KMS-11 (cell line): ENCODE results near the gene ENKD1.

Source experiments
- H2AFZ ChIP-seq: fragments of 200-600 bp; sonication (generic); 2 replicates; pipeline ENCODE4 v1.6.1; 2016; ENCODE audit warnings: antibody characterized with exemption, mixed run types, low read depth
- H3K27ac ChIP-seq: fragments of 200-600 bp; sonication (generic); 2 replicates; pipeline ENCODE4 v1.6.1; 2016; ENCODE audit warnings: mild to moderate bottlenecking, mixed run types
- H3K27me3 ChIP-seq: fragments of 200-600 bp; sonication (generic); 2 replicates; pipeline ENCODE4 v1.6.1; 2017; ENCODE audit warnings: mild to moderate bottlenecking, low read depth, mixed run types, moderate library complexity; ENCODE audit not compliant: insufficient read depth
- H3K36me3 ChIP-seq: fragments of 200-600 bp; sonication (generic); 2 replicates; pipeline ENCODE4 v1.6.1; 2017; ENCODE audit warnings: mild to moderate bottlenecking, mixed run types; ENCODE audit not compliant: insufficient read depth
- H3K4me1 ChIP-seq: fragments of 200-600 bp; sonication (generic); 2 replicates; pipeline ENCODE4 v1.6.1; 2016; ENCODE audit warnings: mild to moderate bottlenecking, low read depth, mixed run types; ENCODE audit not compliant: poor library complexity, severe bottlenecking
- H3K4me2 ChIP-seq: fragments of 200-600 bp; sonication (generic); 2 replicates; pipeline ENCODE4 v1.7.0; 2016; ENCODE audit warnings: mild to moderate bottlenecking, mixed run types
- H3K4me3 ChIP-seq: fragments of 200-600 bp; sonication (generic); IDR thresholded peaks from 2 replicates; pipeline ENCODE4 v1.6.1; 2017; ENCODE audit warnings: low read depth, low read length, mixed read lengths; ENCODE audit not compliant: insufficient read depth
- H3K79me2 ChIP-seq: fragments of 200-600 bp; sonication (generic); 2 replicates; pipeline ENCODE4 v1.6.1; 2016; ENCODE audit warnings: low read depth, mixed run types; ENCODE audit not compliant: insufficient read depth
- H3K9ac ChIP-seq: fragments of 200-600 bp; sonication (generic); 2 replicates; pipeline ENCODE4 v1.6.1; 2016; ENCODE audit warnings: mild to moderate bottlenecking, mixed run types
- H4K20me1 ChIP-seq: fragments of 200-600 bp; sonication (generic); 2 replicates; pipeline ENCODE4 v1.6.1; 2016; ENCODE audit warnings: mild to moderate bottlenecking, mixed run types; ENCODE audit not compliant: insufficient read depth
- CTCF ChIP-seq: fragments of 200-600 bp; sonication (generic); conservative IDR thresholded peaks from 2 replicates; pipeline ENCODE4 v1.6.1; 2017; ENCODE audit warnings: low read depth, mild to moderate bottlenecking, antibody characterized with exemption, low read length, moderate library complexity, mixed read lengths

ENKD1 gene

GRCh38 chr16:67710607-67711006, 44.1 kb upstream of the ENKD1 start:
- TF ChIP-seq CTCF = no peak
- Histone ChIP-seq H3K36me3 (no peaks in the 10 kb centered on the region), H3K4me3 (no peak overlapping the region), H3K27ac (no peak overlapping the region), H2AFZ (no peak overlapping the region), H3K9ac (no peak overlapping the region), H3K27me3 (no peaks in the 10 kb centered on the region), H3K4me1 (no peaks in the 10 kb centered on the region), H4K20me1 (no peaks in the 10 kb centered on the region; the same call in 1 of the 2 replicates), H3K4me2 (no peak overlapping the region), H3K79me2 (peaks cover 21% of the 10 kb centered on the region; the same call in 1 of the 2 replicates)

GRCh38 chr16:67709050-67709449, 42.5 kb upstream of the ENKD1 start:
- Histone ChIP-seq H3K27ac (no peak overlapping the region), H3K9ac (no peak overlapping the region), H2AFZ (no peak overlapping the region), H3K4me2 (no peak overlapping the region), H4K20me1 (no peaks in the 10 kb centered on the region; the same call in 1 of the 2 replicates), H3K79me2 (peaks cover 12% of the 10 kb centered on the region; the same call in 1 of the 2 replicates), H3K36me3 (no peaks in the 10 kb centered on the region), H3K4me3 (no peak overlapping the region), H3K4me1 (no peaks in the 10 kb centered on the region), H3K27me3 (no peaks in the 10 kb centered on the region)
- TF ChIP-seq CTCF = no peak

- no peak overlapping the region for H3K27ac ChIP-seq
- no peaks in the 10 kb centered on the region for H3K36me3 ChIP-seq
- no peak overlapping the region for H3K9ac ChIP-seq
- no peak for TF ChIP-seq CTCF
- no peak overlapping the region for H3K4me2 ChIP-seq
- no peak overlapping the region for H3K4me3 ChIP-seq
- no peak overlapping the region for H2AFZ ChIP-seq
- H4K20me1 ChIP-seq = no peaks in the 10 kb centered on the region; the same call in 1 of the 2 replicates
- no peaks in the 10 kb centered on the region for H3K4me1 ChIP-seq
- no peaks in the 10 kb centered on the region for H3K27me3 ChIP-seq
- peaks cover 5% of the 10 kb centered on the region; the same call in 1 of the 2 replicates for H3K79me2 ChIP-seq
Observed at GRCh38 chr16:67708368-67708771, 41.8 kb upstream of the ENKD1 start.

- Histone ChIP-seq H3K4me3 (no peak overlapping the region), H2AFZ (no peak overlapping the region), H3K79me2 (0 out of 2 replicates have a peak, but pooled peaks cover 4% of the 10 kb centered on the region), H3K27ac (no peak overlapping the region), H3K9ac (no peak overlapping the region), H3K4me1 (no peaks in the 10 kb centered on the region), H3K27me3 (no peaks in the 10 kb centered on the region), H3K36me3 (no peaks in the 10 kb centered on the region), H3K4me2 (no peak overlapping the region), H4K20me1 (no peaks in the 10 kb centered on the region; the same call in 1 of the 2 replicates)
- TF ChIP-seq CTCF = no peak
Observed at GRCh38 chr16:67707790-67708189, 41.2 kb upstream of the ENKD1 start.
